Central memory CD4-positive, alpha-beta T cell (primary cell): Measurements from ENCODE around the gene BPNT1.
"Not testable (repeated sequence)": the region's sequence is repeated elsewhere in the genome, so short reads cannot be mapped to it uniquely, and the experiment has no call there.

ENCODE experiments used
- DNase-seq: peaks from one replicate; pipeline ENCODE4 v3.0.0; 2022

The BPNT1 gene

GRCh38 chr1:220076861-220077762 lies 12.5 kb downstream of the BPNT1 start:
- no peak for DNase-seq

- no peak for DNase-seq
These were observed 22.1 kb downstream of the BPNT1 start for GRCh38 chr1:220067269-220068204.

- DNase-seq = no peak
These were observed 27.0 kb downstream of the BPNT1 start for GRCh38 chr1:220062629-220063028.

- DNase-seq = no peak
These were observed 28.7 kb downstream of the BPNT1 start for GRCh38 chr1:220060876-220061275.

GRCh38 chr1:220056374-220056773 lies 33.2 kb downstream of the BPNT1 start:
- no peak for DNase-seq

- peak; percentile 97 for DNase-seq
These were observed 43.3 kb downstream of the BPNT1 start, which contains the start of gene EPRS1 for GRCh38 chr1:220046052-220046930. Gene EPRS1, minus strand, starts transcription at chr1:220046505. Its CDS starts 117 bp downstream, at chr1:220046388.

GRCh38 chr1:220045356-220046051 lies 44.1 kb downstream of the BPNT1 start:
- peak; percentile 23 for DNase-seq

- DNase-seq = no peak
These were observed 44.8 kb downstream of the BPNT1 start for GRCh38 chr1:220044678-220045355.

- DNase-seq = no peak
These were observed 45.9 kb downstream of the BPNT1 start for GRCh38 chr1:220043646-220044045.

GRCh38 chr1:220040028-220040596 lies 49.5 kb downstream of the BPNT1 start:
- no peak for DNase-seq

- DNase-seq = no peak
These were observed 50.9 kb downstream of the BPNT1 start for GRCh38 chr1:220038640-220039039.

GRCh38 chr1:220037810-220038209 lies 51.8 kb downstream of the BPNT1 start:
- DNase-seq = not testable (repeated sequence)

GRCh38 chr1:220032911-220033310 lies 56.7 kb downstream of the BPNT1 start:
- DNase-seq = no peak

- DNase-seq = no peak
These were observed 58.3 kb downstream of the BPNT1 start for GRCh38 chr1:220031287-220031686.

- DNase-seq = no peak
These were observed 61.2 kb downstream of the BPNT1 start for GRCh38 chr1:220028346-220028895.

GRCh38 chr1:220019071-220019470 lies 70.5 kb downstream of the BPNT1 start:
- DNase-seq = no peak

- no peak for DNase-seq
These were observed 76.1 kb downstream of the BPNT1 start for GRCh38 chr1:220013497-220013896.

GRCh38 chr1:220012259-220012658 lies 77.3 kb downstream of the BPNT1 start:
- DNase-seq = no peak

GRCh38 chr1:220011620-220012019 lies 78.0 kb downstream of the BPNT1 start:
- no peak for DNase-seq
